PC-3 (cell line): ENCODE results near the gene OR6B2. TPM values are rescaled to one million over a fixed set of nuclear protein-coding genes. Genes with fewer than 3 reads are reported as not detected.
A peak's percentile ranks its signal among the peaks of the same experiment; 100 is the strongest.

Source experiments
- ATAC-seq: fragments of 200-7000 bp; cut with Tn5 transposase; 2 replicates; pipeline ENCODE4 v1.9.1; 2020; ENCODE audit warnings: mild to moderate bottlenecking, moderate library complexity
- BruUV-seq: library from RNA; stranded (reverse); fragments of 400-500 nt; replicated peaks from 2 replicates; lab custom pipeline; 2021; lab: Mats Ljungman, UMichigan
- CTCF ChIA-PET: fragments of 300-600 bp; sonication (Branson Sonifier 250); formaldehyde crosslinking; loops from one replicate; lab custom pipeline; 2022; ENCODE audit warnings: antibody characterized with exemption; lab: Charles Lee
- POLR2A ChIA-PET: fragments of 300-600 bp; sonication (Branson Sonifier 250); formaldehyde crosslinking; loops from one replicate; lab custom pipeline; 2022; ENCODE audit warnings: antibody characterized with exemption; ENCODE audit not compliant: unreplicated experiment; lab: Charles Lee
- DNase-seq: peaks from one replicate; pipeline ENCODE4 v3.0.0-alpha.2; 2015
- H2AFZ ChIP-seq: fragments of 300-600 bp; sonication (generic); 2 replicates; pipeline ENCODE4 v1.6.0; 2016; ENCODE audit warnings: antibody characterized with exemption, low read length
- H3F3A ChIP-seq: fragments of 300-600 bp; sonication (generic); one replicate; pipeline ENCODE4 v1.6.0; 2017; ENCODE audit warnings: antibody characterized with exemption, low read length, control low read depth, mild to moderate bottlenecking; ENCODE audit not compliant: unreplicated experiment
- H3K27ac ChIP-seq: fragments of 300-600 bp; sonication (generic); 2 replicates; pipeline ENCODE4 v1.5.1; 2016; ENCODE audit warnings: mild to moderate bottlenecking, low read length
- H3K27me3 ChIP-seq: fragments of 300-600 bp; sonication (generic); 2 replicates; pipeline ENCODE4 v1.6.1; 2016; ENCODE audit warnings: low read length, mixed read lengths
- H3K36me3 ChIP-seq: fragments of 300-600 bp; sonication (generic); 2 replicates; pipeline ENCODE4 v1.6.1; 2016; ENCODE audit warnings: low read depth, mixed run types, low read length, mixed read lengths
- H3K4me1 ChIP-seq: fragments of 300-600 bp; sonication (generic); 2 replicates; pipeline ENCODE4 v1.5.1; 2016; ENCODE audit warnings: low read length; ENCODE audit not compliant: insufficient read depth
- H3K4me2 ChIP-seq: fragments of 300-600 bp; sonication (generic); 2 replicates; pipeline ENCODE4 v1.6.0; 2016; ENCODE audit warnings: low read length
- H3K4me3 ChIP-seq: fragments of 300-600 bp; sonication (generic); 2 replicates; pipeline ENCODE4 v1.5.1; 2016; ENCODE audit warnings: mild to moderate bottlenecking, low read length, mixed read lengths
- H3K79me2 ChIP-seq: fragments of 300-600 bp; sonication (generic); 2 replicates; pipeline ENCODE4 v1.6.1; 2017; ENCODE audit warnings: low read length, mixed read lengths
- H3K9ac ChIP-seq: fragments of 300-600 bp; sonication (generic); 2 replicates; pipeline ENCODE4 v1.6.0; 2016; ENCODE audit warnings: mild to moderate bottlenecking, low read length
- H3K9me2 ChIP-seq: fragments of 300-600 bp; sonication (generic); replicated peaks from 2 replicates; pipeline ENCODE4 v1.6.1; 2016; ENCODE audit warnings: mixed run types, low read length, mixed read lengths
- H3K9me3 ChIP-seq: fragments of 300-600 bp; sonication (generic); 2 replicates; pipeline ENCODE4 v1.6.1; 2016; ENCODE audit warnings: low read length, mixed read lengths
- H4K20me1 ChIP-seq: fragments of 300-600 bp; sonication (generic); 2 replicates; pipeline ENCODE4 v1.6.1; 2016; ENCODE audit warnings: low read length, mixed read lengths
- CTCF ChIP-seq: fragments of 300-600 bp; sonication (generic); conservative IDR thresholded peaks from 2 replicates; pipeline ENCODE4 v1.5.1; 2017; ENCODE audit warnings: antibody characterized with exemption, low read depth, mild to moderate bottlenecking, low read length
- EZH2 ChIP-seq: fragments of 300-600 bp; sonication (generic); IDR thresholded peaks from one replicate; pipeline ENCODE4 v1.6.1; 2017; ENCODE audit warnings: antibody characterized with exemption, mild to moderate bottlenecking, low read length; ENCODE audit not compliant: unreplicated experiment
- EZH2phosphoT487 ChIP-seq: fragments of 300-600 bp; sonication (generic); IDR thresholded peaks from 2 replicates; pipeline ENCODE4 v1.6.1; 2018; ENCODE audit warnings: mild to moderate bottlenecking, antibody characterized with exemption, low read length, borderline replicate concordance
- intact Hi-C: fragments of 100-400 bp; cut with micrococcal nuclease; formaldehyde crosslinking; loops from 2 replicates; pipeline ENCODE4 v1.9.0; 2023
- total RNA-seq: library from RNA; depleted of rRNA; stranded (reverse); fragments of >200 nt; gene quantifications from 2 replicates; pipeline ENCODE4 v1.2.3, GENCODE V29; 2014

OR6B2 gene
- total RNA-seq, 1 experiment from 2014 or later: not detected

DNA sequence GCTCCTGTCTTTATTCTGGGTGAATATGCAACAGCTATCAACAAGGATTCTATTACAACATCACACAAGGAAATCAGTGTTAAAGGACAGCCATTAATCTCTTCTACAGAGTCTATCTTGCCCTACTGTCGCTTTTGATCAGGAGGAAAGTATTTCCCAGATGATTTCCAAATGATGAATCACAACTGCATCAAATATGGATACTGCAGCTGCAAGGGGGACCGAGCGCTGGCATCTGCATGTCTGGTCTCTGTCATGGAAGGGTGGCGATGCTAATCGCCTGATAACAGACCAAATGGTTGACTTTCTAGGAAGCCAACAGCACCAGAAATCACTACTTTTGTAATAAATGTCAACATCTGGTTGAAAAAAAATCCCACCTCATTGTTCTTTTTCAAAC lies 44.3 kb upstream of the OR6B2 start:
- no TSS peak for BruUV-seq
- Histone ChIP-seq H3K36me3 (no peaks in the 10 kb centered on the region), H3K4me2 (no peak overlapping the region), H3K27me3 (peaks cover 59% of the 10 kb centered on the region), H3K27ac (no peak overlapping the region), H2AFZ (no peak overlapping the region), H3K79me2 (no peaks in the 10 kb centered on the region), H3K4me1 (no peaks in the 10 kb centered on the region), H3F3A (no peaks in the 10 kb centered on the region), H3K9me3 (peaks cover 6% of the 10 kb centered on the region), H4K20me1 (no peaks in the 10 kb centered on the region), H3K9ac (no peak overlapping the region), H3K9me2 (no peaks in the 10 kb centered on the region), H3K4me3 (no peak overlapping the region)
- TF ChIP-seq CTCF: no peak
- no peak for TF ChIP-seq EZH2phosphoT487
- CTCF ChIA-PET: no interaction called here
- POLR2A ChIA-PET: no interaction called here
- ATAC-seq (no peak), DNase-seq (no peak)
- intact Hi-C loops: no loop called here

GRCh38 chr2:240070907-240071306 lies 40.7 kb upstream of the OR6B2 start:
- ATAC-seq: no peak
- H3K27me3 ChIP-seq: peaks cover 54% of the 10 kb centered on the region
- H3K27ac ChIP-seq: no peak overlapping the region
- ChIA-PET POLR2A (no interaction called here), CTCF (no interaction called here)
- TF ChIP-seq CTCF (no peak), EZH2phosphoT487 (no peak), EZH2 (no peak)
- H4K20me1 ChIP-seq: no peaks in the 10 kb centered on the region
- H3K79me2 ChIP-seq: no peaks in the 10 kb centered on the region
- no peaks in the 10 kb centered on the region for H3K9me3 ChIP-seq
- intact Hi-C loops: no loop called here
- no peak for DNase-seq
- no peak overlapping the region for H2AFZ ChIP-seq
- no TSS peak for BruUV-seq
- no peaks in the 10 kb centered on the region for H3K36me3 ChIP-seq
- no peak overlapping the region for H3K4me3 ChIP-seq
- H3K9ac ChIP-seq: no peak overlapping the region
- no peaks in the 10 kb centered on the region for H3K9me2 ChIP-seq
- H3F3A ChIP-seq: no peaks in the 10 kb centered on the region
- H3K4me1 ChIP-seq: no peaks in the 10 kb centered on the region
- H3K4me2 ChIP-seq: no peak overlapping the region

DNA sequence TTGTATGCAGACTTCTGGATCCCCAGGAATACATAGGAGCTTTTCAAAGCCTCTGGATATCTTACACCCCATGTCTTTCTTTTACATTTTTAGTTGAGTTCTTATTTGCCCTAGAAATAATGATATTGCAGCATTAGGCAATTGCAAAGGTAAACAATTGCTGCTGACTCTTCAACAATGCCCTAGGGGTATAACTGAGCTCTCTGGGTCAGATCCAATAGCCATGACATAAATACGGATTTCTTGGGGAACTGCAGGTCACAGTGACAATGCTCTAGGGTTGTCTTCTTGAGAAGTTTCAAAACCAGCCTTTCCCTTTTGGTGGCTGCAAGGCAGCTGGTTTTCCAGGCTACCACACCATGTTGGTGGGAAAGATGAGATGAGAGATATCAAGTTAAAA lies 39.6 kb upstream of the OR6B2 start:
- no peak for ATAC-seq
- ChIA-PET POLR2A (interaction anchor here (0.6 kb wide), 1 partner anchor 9 kb away, joined by 5 read pairs; no protein-coding TSS in a partner anchor), CTCF (no interaction called here)
- TF ChIP-seq EZH2 (no peak), EZH2phosphoT487 (no peak), CTCF (no peak)
- Histone ChIP-seq H3K4me1 (no peaks in the 10 kb centered on the region), H3K27ac (no peak overlapping the region), H3K9me2 (no peaks in the 10 kb centered on the region), H3F3A (no peaks in the 10 kb centered on the region), H2AFZ (no peak overlapping the region), H3K4me2 (no peak overlapping the region), H4K20me1 (no peaks in the 10 kb centered on the region), H3K27me3 (peaks cover 54% of the 10 kb centered on the region), H3K79me2 (no peaks in the 10 kb centered on the region), H3K4me3 (no peak overlapping the region), H3K36me3 (no peaks in the 10 kb centered on the region), H3K9me3 (no peaks in the 10 kb centered on the region), H3K9ac (no peak overlapping the region)
- DNase-seq: peak; percentile 50
- no TSS peak for BruUV-seq
- intact Hi-C loops: loop anchor here (2.0 kb wide), 1 partner anchor 13 kb away; no protein-coding TSS in a partner anchor
